SHP77 (cell line): ENCODE data around the gene ABCA4.
"Not testable (repeated sequence)": the region's sequence is repeated elsewhere in the genome, so short reads cannot be mapped to it uniquely, and the experiment has no call there.

Source experiments
- DNase-seq, 2 experiments: peaks; one replicate each; lab custom pipeline; 2025; lab: John Stamatoyannopoulos, UW

ABCA4 gene

DNA sequence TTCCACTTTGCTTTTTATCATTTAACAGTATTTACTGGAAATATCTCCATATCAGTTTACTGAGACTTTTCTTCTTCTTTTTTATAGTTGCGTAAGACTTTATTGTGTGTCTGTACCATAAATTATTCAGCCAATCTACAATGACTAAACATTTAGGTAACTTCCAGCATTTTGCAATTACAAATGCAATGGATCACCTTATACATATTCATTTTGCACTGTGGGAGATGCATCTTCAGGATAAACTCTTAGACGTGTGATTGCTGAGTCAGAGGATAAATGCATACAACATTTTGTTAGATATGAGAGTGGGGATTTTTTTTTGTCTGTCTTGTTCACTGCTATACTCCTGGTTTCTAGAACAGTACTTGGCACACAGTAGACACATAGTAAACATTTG is 116.0 kb downstream of the ABCA4 start:
- DNase-seq: no peak

DNA sequence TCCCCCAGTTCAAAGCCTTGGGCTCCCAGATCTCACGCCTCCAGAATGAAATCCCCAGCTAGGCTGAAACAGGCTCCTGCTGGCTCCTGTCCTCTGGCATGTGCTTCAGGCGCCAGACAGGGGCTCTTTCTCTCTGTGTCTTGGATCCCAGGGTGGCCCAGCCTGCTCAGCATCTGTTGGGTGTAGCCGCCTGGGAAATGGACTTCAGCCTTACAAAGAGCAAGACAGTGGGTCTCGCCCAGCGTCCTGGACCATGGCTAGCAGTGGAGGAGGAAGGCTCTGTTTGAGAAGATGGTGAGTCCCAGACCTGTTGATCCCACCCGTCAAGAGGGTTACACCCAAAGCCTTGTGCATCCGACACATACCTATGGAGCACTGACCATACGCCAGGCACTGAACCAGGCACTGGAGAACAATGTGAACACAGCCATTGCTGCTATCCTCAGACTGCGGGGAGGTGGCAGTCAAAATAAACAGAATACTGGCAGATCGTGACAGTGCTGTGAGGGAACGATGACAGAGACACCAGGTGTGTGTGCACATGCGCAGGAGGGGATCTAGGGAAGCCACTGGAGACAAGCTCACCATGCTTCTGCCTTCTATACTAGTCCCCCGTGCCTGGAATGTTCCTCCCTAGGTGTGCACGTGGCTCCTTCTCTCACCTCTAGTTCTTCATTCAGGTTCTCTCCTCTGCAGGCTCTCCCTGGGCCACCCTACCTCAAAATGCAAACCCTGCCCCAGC is 118.7 kb downstream of the ABCA4 start:
- no peak for DNase-seq

DNA sequence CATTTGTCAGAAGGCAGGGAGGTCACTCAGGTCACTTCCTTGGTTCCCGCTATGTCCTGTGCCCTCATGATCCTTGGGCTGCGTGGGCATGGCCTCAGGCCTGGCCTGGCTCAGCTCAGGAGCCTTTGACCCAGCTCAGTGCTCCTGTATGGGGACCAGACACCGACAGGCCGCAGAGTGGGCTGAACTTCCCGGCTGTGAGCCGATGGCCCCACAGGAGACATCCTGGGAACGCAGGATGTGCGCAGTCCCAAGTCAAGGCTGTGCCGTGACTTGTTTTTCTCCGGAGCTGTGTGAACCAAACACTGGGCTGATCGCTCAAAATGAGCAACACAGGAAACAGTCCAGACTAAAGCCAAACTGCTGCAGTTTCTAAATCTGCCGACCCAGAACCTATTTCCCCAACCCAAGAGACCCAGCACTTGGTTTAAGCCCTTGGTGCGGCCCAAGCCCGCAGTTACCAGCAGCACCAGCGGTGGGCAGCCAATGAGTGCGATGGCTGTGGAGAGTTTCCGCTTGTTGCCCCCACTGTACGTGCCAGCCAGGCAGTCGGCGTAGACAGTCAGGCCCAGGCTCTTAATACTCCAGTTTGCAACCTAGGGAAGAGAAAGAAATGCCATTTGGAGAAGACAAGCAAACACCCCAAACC is 119.4 kb downstream of the ABCA4 start:
- no peak for DNase-seq

DNA sequence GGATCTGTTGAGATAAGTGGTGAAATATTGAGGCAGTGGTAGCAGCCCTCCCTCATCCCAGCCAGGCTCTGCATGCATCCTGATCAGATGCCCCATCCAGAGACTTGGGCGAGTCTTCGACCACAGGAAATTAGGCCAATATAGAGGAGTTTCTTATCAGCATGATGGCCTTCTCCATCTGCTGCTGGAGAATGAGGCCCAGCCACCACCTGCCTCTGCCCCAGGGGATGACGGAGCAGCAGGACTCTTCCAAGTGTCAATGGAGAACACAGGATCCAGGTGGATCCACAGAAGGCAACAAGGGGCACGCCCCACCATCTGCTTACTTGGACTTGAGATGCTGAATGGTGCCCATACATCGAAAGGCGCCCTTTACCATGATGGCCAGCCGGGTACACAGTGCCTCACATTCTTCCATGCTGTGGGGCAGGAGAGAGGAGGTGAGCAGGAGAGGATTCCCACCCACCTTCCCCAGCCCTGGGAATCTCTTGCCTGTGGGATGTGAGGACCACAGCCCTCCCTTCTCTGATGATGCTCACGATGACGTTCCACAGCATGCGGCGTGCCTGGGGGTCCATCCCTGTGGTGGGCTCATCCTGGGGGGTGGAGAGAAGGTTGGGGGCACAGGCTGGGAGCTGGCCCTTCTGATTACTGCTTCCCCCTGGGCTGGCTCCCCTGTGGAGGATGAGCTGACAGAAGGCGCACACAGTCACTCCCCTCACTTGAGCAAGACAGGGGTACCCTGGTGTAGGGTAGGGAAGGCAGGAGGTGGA is 120.3 kb downstream of the ABCA4 start:
- DNase-seq: no peak

DNA sequence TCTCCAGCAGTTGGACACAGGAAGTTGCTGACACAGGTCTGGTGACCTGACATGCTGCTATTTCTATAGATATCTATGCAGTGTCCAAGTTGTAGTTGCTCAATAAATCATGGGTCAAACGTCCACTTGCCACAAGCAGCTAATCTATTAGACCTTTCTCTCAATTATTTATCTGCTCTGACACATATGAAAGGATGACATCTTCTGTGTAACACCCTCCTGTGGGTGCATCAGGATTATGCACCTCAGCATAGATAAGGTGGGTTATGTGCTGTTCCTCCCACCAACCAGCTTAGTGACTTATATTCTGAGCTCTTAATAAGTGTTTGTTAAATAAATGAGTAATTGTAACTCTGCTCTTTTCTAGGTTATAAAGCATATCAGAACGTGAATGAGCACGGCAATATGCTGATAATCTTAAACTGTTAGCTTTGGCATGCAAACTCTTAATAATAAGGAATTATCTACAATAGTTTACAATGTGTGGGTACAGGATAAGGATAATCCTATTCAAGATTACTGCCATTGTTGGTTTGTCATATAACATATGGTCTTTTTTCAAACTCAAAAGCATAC is 121.0 kb downstream of the ABCA4 start:
- no peak for DNase-seq

DNA sequence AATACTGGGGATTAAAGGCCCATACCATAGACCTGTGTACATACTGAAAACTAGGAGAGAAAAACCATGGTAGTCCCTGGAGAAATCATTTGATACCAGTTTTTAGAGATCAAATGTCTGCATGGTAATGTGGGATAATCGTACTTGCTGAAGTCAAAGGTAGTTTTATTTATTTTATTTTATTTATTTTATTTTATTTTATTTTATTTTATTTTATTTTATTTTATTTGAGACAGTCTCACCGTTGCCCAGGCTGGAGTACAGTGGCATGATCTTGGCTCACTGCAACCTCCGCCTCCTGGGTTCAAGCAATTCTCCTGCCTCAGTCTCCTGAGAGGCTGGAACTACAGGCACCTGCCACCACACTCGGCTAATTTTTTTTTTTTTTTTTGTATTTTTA is 122.4 kb downstream of the ABCA4 start:
- not testable (repeated sequence) for DNase-seq

DNA sequence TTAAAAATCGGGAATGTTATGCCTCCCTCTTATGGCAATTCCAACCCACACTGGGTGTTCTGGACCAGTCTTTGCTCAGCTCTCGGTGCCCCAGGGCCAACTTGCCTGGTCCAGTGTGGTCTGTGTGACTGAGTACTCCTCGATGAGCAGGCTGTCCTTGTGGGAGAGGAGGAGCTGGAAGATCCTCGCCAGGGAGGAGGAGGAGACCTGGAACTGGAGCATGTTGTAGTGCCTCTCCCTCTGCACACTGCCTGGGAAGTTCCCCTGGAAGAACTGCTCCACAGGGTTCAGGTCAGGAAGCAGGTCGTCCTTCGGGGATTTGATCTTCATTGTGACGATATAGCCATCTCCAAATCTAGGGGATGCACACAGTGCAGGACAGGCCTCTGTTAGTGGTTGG is 123.2 kb downstream of the ABCA4 start:
- no peak for DNase-seq

DNA sequence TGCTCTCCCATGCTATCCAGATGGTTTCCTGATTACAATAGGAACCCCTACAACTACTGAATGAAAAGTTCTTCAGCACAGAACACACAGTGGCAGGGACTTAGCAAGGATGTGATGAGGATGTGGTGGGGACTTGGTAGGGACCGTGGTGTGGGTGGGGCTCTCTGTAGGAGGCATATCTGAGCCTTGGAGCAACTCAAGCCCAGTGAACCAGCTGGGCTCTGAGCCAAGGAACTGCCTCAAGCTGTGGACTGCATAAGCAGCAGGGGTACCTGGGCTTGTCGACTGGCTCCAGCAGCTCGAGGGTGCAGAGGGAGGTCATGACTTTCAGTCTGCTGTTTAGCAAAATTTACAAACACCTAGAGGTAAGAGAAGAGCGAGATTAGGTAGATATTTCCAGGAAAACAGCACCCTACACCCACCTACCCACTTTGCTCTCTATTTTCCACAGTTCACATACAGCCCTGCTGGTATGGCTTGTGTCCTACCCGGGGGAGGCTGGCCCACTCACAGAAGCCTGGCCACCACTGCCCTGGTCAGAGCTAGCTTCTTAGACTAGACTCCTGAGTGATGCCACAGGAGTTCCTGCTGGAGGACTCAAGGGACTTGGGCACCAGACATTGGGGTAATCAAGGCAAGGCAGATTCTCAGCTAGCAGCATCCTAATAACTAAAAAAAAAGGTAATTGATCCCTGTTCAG is 125.0 kb downstream of the ABCA4 start:
- no peak for DNase-seq

DNA sequence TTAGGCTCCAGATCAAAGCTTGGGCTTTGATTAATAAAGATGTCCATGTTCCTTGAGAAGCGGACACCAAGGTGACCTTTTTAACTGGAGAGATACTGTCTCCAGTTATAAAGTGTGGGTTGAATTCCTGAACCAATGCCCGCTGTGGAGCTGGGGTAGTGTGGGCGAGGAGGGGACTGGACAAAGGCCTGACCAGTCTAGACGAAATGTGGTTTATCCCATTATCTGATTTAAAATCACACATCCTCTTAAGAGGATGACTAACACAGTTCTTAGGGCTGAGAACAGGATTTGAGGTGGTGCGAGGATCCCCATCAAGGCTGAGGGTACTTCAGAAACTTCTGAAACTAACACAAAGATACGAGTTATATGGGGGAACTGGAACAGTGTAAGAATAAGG is 127.2 kb downstream of the ABCA4 start:
- no peak for DNase-seq

DNA sequence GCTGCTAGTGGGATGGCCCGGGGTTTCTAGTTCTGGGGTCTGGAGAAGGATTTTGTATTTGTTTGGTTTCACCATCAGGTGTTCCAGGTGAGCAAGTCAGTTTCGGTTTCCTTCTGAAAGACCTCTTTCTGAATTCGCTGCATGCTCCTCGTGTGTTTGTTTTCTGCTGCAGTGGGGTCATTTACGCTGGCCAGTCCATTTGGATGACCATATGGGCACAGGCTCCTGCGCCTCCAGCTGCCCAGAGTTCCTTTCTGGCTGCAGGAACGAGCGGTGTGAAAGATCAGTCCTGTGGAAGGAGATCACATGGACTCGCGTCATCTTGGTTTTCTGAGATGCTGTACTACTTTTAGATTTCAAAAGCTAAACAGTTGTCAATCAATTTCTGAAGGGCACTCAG is 128.0 kb downstream of the ABCA4 start:
- no peak for DNase-seq

DNA sequence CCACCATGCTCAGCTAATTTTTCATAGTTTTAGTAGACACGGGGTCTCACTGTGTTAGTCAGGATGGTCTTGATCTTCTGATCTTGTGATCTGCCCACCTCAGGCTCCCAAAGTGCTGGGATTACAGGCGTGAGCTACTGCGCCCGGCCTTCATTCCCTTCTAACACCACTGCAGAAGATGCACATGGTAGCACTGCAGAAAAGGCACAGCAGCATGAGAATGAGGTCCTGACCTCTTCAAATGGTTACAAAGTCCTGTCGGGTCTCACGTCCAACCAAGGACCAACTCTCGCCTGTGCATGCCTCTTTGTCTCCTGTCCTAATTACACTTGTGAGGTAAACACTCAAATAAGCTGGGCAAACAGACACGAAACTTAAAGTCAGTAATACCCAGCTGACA is 128.8 kb downstream of the ABCA4 start:
- no peak for DNase-seq

DNA sequence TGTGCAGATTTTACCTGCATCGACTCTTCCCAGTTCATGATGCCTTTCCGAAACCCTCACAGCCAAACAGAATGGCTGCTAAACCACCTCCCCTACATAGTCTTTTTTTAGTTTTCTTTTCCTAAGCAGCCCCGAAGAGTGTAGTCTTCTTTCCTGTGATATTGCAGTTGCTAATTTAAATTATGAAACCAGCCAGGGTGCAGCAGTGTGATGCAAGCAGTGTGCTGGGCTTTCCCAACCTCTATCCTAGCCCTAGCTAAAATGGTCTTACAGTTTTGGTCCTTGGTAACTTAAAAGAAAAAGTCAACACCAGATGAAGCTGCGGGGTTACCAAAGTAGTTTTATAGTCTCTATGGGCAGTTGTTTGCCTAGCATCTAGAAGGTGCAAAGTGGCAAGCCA is 129.7 kb downstream of the ABCA4 start:
- DNase-seq: no peak

DNA sequence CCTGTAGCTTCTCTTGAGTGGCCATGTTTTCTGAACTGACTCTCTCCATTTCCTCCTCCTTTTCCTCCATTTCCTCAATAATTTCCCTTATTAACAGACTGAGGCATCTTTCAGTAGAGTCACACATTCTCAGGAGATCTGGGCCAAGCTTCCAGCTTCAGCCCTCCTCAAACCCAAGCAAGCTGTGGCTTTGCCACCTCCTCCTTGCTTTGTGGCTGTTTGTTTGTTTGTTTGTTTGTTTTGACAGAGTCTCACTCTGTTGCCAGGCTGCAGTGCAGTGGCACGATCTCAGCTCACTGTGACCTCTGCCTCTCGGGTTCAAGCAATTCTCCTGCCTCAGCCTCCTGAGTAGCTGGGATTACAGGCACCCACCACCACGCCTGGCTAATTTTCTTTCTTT is 130.5 kb downstream of the ABCA4 start:
- DNase-seq: not testable (repeated sequence)

DNA sequence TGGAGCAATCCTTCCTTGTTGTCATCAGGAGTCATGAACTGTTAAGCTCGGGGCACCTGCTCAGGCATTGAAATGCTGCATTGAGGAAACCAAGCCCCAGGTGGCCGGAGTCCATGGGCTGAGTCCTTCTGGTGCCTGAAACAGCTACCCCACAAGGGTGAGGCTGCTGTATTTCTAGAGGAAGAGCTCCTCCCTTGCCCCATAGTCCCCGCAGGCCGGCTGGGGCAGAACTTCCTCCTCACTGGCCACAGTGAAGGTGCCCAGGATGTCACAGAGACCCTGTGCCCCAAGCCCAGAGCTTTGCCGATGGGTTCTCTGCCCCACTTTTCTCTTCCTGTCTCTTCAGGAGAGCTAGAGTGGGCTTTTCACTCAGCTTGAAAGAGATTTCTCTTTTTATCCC is 130.9 kb downstream of the ABCA4 start:
- DNase-seq: no peak

DNA sequence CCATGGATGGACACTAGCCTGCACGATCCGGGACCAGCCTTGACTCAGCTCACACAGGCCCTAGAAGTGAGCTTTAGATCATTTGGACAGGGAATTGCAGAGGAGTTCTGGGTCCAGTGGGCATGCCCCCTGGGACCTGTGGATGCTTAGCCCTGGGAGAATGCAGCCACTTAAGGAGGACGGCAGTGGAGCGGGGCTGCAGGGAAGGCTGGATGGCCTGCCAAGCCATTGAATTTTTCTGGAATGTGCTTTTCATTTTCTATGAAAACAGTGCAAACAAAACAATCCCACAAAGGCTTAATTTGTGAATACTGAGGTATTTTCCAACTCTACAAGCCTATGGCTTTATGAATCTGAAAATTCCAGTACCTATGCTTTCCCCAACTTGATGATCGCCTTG is 131.3 kb downstream of the ABCA4 start:
- no peak for DNase-seq

DNA sequence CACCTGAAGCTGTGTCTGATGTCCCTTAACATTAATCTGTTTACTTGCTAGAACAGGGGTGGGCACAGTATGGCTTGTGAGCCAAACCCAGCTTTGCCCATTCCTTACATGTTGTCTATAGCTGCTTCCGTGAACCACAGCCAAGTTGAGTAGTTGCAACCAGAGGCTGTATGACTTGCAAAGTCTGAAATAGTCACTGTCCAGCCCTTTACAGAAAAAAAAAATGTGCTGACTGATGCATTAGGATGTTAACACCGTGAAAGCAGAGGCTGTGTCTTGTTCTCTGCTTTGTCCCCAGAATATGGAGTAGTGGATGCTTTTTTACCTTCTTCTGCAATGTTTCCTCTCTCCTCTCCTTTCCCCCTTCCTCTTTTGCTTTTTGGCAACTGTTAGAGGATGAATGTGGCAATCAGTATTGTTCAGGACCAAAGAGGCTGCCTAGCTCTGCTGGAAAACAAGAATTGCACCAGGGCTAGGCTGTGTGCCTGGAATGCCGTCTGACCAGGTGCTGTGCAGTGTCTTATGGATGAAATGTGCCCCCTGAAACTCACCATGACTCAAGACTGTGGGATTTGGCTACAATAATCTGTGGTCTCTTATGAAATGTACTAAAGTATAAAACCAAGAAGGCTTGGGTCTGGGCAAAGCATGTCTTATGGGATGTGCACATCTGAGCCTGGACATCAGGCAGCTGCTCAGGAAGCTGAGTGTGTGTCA is 132.2 kb downstream of the ABCA4 start:
- DNase-seq: no peak

DNA sequence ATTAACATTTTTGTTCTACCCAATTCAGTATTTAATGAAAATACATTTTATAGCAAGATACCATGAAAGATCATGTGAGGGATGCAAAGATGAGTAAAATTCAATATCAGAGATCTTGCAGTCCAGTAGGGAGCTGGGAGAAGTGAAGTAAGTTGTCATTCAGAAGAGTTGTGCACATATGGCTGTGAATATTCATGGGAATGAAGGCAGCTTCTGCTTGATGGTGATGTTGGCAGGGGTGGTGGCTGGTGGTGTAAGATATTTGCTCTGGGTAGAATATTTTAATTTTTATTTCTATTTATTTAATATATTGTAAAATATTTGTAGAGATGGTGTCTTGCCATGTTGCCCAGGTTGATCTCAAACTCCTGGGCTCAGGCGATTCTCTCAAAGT is 139.7 kb downstream of the ABCA4 start:
- no peak for DNase-seq

DNA sequence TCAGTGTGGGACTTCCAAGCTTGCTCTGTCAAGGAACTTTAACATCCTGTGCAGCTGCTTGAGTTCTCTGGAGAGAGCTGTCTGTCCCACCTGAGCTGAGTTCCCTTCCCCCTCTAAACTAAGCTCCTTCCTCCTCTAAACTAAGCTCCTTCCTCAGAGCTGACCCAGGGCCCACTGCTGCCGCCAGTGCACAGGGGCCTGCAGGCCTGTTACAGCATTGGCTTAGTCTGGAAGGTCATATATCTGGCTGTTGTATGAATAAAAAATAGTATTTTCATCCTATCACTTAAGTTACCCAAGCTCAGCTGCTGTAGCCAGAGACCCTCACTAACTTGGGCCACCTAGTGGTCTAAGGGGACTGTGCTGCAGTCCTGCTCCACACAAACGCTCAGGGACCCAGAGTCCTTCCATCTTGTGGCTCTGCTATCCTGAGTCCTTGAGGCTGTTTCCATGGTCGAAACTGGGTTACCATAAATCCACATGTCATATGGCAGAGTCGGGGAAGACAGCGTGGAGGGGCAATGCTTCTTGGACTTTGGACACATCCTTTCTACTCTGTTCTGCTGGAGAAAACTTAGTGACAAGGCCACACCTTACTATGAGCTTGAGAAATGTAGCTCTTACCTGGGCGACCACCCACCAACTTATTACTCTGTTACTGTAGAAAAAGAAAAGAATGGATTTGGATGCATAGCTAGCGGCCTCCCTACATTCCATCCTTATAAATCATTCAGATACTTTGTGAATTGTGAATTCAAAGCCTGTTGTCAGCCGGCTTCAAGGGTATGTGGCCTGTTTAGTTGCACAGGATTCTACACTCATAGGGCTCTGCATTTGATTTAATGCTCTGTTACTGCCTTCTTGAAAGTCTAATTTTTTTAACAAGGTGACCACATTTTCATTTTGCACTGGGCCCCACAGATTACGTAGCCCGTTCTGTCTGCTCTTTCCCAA is 140.4 kb downstream of the ABCA4 start:
- DNase-seq: peak; percentile 52 to 76

DNA sequence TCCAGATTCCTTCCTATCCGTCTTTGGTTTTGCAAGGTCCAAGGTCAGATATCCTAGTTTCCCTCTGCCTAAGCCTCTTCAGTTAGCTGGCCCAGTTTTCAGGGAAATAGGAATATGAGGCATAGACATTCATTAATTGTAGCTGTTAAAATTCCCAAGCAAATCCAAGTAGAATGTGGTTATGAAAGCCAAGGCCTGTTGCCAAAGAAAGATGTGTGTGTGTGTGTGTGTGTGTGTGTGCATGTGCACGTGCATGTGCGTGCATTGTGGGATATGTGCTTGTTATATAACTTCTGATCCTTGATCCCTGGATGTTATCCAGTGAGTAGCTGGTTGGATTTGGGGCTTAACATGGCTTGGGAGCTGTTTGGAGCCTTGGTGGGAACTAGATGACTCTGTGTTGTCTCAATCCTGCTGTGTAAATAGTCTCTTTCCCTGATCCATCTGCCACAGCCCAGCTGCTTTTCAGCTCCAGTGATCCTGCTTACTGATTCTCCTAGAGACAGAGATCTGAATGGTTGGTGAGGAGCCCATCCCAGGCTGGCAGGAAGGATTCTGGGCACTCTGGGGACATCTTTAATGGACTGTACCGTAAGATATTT is 141.1 kb downstream of the ABCA4 start:
- DNase-seq: peak; percentile 91 to 93
